HG03571 (cell line): ENCODE results near the gene CNGA3.

Experiments
- ATAC-seq: cut with Tn5 transposase; IDR thresholded peaks from one replicate; pipeline ENCODE4 v1.9.1; 2021; ENCODE audit not compliant: unreplicated experiment

CNGA3 gene

GRCh38 chr2:98376301-98376910, 30.1 kb downstream of the CNGA3 start:
- ATAC-seq = no peak

GRCh38 chr2:98376996-98377395, 30.7 kb downstream of the CNGA3 start:
- no peak for ATAC-seq

GRCh38 chr2:98377544-98377943, 31.3 kb downstream of the CNGA3 start:
- ATAC-seq = no peak

- no peak for ATAC-seq
These were observed 31.9 kb downstream of the CNGA3 start for GRCh38 chr2:98378196-98378595.

- no peak for ATAC-seq
These were observed 32.6 kb downstream of the CNGA3 start for GRCh38 chr2:98378901-98379300.

- no peak for ATAC-seq
These were observed 33.3 kb downstream of the CNGA3 start for GRCh38 chr2:98379311-98380202.

GRCh38 chr2:98380203-98380535, 33.9 kb downstream of the CNGA3 start:
- no peak for ATAC-seq

- ATAC-seq = no peak
These were observed 35.2 kb downstream of the CNGA3 start for GRCh38 chr2:98381494-98381893.

GRCh38 chr2:98382086-98382485, 35.8 kb downstream of the CNGA3 start:
- ATAC-seq = no peak

GRCh38 chr2:98382739-98383138, 36.5 kb downstream of the CNGA3 start:
- ATAC-seq = no peak

- no peak for ATAC-seq
These were observed 36.9 kb downstream of the CNGA3 start for GRCh38 chr2:98383166-98383565.

- ATAC-seq = no peak
These were observed 38.9 kb downstream of the CNGA3 start for GRCh38 chr2:98385050-98385699.

GRCh38 chr2:98387478-98387877, 41.2 kb downstream of the CNGA3 start:
- no peak for ATAC-seq

GRCh38 chr2:98388081-98388480, 41.8 kb downstream of the CNGA3 start:
- no peak for ATAC-seq

GRCh38 chr2:98388601-98389250, 42.5 kb downstream of the CNGA3 start:
- no peak for ATAC-seq

GRCh38 chr2:98389251-98389605, 43.0 kb downstream of the CNGA3 start:
- no peak for ATAC-seq

GRCh38 chr2:98390571-98391476, 44.6 kb downstream of the CNGA3 start:
- ATAC-seq = no peak

- ATAC-seq = no peak
These were observed 45.5 kb downstream of the CNGA3 start for GRCh38 chr2:98391581-98392270.

- ATAC-seq = no peak
These were observed 47.1 kb downstream of the CNGA3 start for GRCh38 chr2:98393354-98393753.

GRCh38 chr2:98394595-98395153, 48.4 kb downstream of the CNGA3 start:
- ATAC-seq = no peak
